K562 (cell line): ENCODE data around the gene C11orf98. TPM values are rescaled to one million over a fixed set of nuclear protein-coding genes. Genes with fewer than 3 reads are reported as not detected.

Experiments used
- CCAR2 ChIP-seq: fragments of 200-400 bp; formaldehyde crosslinking; IDR thresholded peaks from 2 replicates; pipeline ENCODE4 v1.6.1; 2017; ENCODE audit warnings: mild to moderate bottlenecking, low read depth, low read length
- CHD1 ChIP-seq: fragments of 200-600 bp; sonication (generic); IDR thresholded peaks from one replicate; pipeline ENCODE4 v1.6.1; 2012; ENCODE audit warnings: mild to moderate bottlenecking, moderate library complexity, low read length, inconsistent platforms
- CXXC5 ChIP-seq: fragments of 250-450 bp; sonication (Bioruptor Pico); IDR thresholded peaks from 2 replicates; pipeline ENCODE4 v1.8.0; 2022; ENCODE audit warnings: inconsistent platforms, mild to moderate bottlenecking, moderate library complexity
- EGR1 ChIP-seq: fragments of 450-650 bp; conservative IDR thresholded peaks from 2 replicates; pipeline ENCODE4 v1.6.1; 2017; ENCODE audit warnings: mild to moderate bottlenecking
- JUNB ChIP-seq: fragments of 450-650 bp; formaldehyde crosslinking; conservative IDR thresholded peaks from 2 replicates; pipeline ENCODE4 v1.4.0; 2020; ENCODE audit warnings: mild to moderate bottlenecking
- NR2C2 ChIP-seq, 2 experiments: fragments of 200-800 bp in 1 of 2; sonication (Bioruptor generic) in 1 of 2; sonication (generic) in 1 of 2; formaldehyde crosslinking in 1 of 2; IDR thresholded peaks; 2 replicates each; pipeline versions ENCODE4 v1.6.1 to v1.8.0; 2016 to 2022; ENCODE audit warnings: mild to moderate bottlenecking in 1 of 2, missing compliant biosample characterization in 1 of 2, missing genetic modification characterization in 1 of 2, missing genetic modification reagents in 1 of 2
- ZBTB11 ChIP-seq, 3 experiments: fragments of 200-800 bp in 1 of 3; fragments of 250-450 bp in 1 of 3; fragments of 450-650 bp in 1 of 3; sonication (Bioruptor Pico) in 1 of 3; sonication (Bioruptor generic) in 1 of 3; formaldehyde crosslinking in 1 of 3; IDR thresholded peaks; 2 replicates each; pipeline versions ENCODE4 v1.6.1 to v1.8.0; 2016 to 2022; ENCODE audit warnings: mild to moderate bottlenecking in 2 of 3, missing genetic modification characterization in 2 of 3, missing compliant biosample characterization in 1 of 3, moderate library complexity in 1 of 3
- ZNF134 ChIP-seq: fragments of 250-450 bp; sonication (Bioruptor Pico); conservative IDR thresholded peaks from 2 replicates; pipeline ENCODE4 v1.4.0; 2020
- ZNF589 ChIP-seq: fragments of 200-800 bp; sonication (Bioruptor generic); IDR thresholded peaks from 2 replicates; pipeline ENCODE4 v1.6.1; 2016; ENCODE audit warnings: low read depth, missing genetic modification characterization, missing compliant biosample characterization
- ZNF644 ChIP-seq: fragments of 200-800 bp; sonication (Bioruptor generic); IDR thresholded peaks from 2 replicates; pipeline ENCODE4 v1.6.1; 2016; ENCODE audit warnings: low read depth, missing genetic modification characterization, missing compliant biosample characterization
- polyA plus RNA-seq, 8 experiments: library from polyadenylated mRNA; depleted of rRNA in 4 of 8; stranded (reverse) in 5 of 8; unstranded in 3 of 8; fragments of >200 nt; fragmentation: Nextera tagmentation in 2 of 8; fragmentation: Illumina TruSeq in 1 of 8; extraction: Ambion mirVana in 2 of 8; extraction: Trizol in 1 of 8; gene quantifications; 2 replicates each; pipeline versions ENCODE4 v1.2.1 to v1.2.3, GENCODE V29; 2011 to 2014; ENCODE audit warnings: inconsistent platforms in 1 of 8, missing spikeins in 1 of 8
- total RNA-seq, 7 experiments: library from RNA; depleted of rRNA in 6 of 7; stranded (reverse); fragments of >200 nt in 6 of 7; fragmentation: Illumina TruSeq in 2 of 7; extraction: Trizol in 2 of 7; gene quantifications; 2 replicates each; pipeline versions ENCODE4 v1.2.1 to v1.2.3, GENCODE V29; 2011 to 2021; ENCODE audit warnings: low replicate concordance in 1 of 7
- TF ChIP-seq, protein P1 (sequence below): fragments of 450-650 bp; IDR thresholded peaks from 2 replicates; pipeline ENCODE4 v1.6.1; 2016; ENCODE audit warnings: low read depth

The C11orf98 gene
- total and polyA plus RNA-seq, 9 of the 15 experiments (the other 6 are each of a cell fraction or from before 2014, with no cell fraction given) = 103 to 352 (median 218) TPM

GRCh38 chr11:62664405-62665074 is 470 bp downstream of the C11orf98 start (continued):
- TF ChIP-seq CHD1 (no peak), CCAR2 (no peak), ZNF644 (no peak), CXXC5 (no peak), ZBTB11 (CRISPR knock-in tag; IDR thresholded peaks at IDR 0.05) (peak in 1 of 3 experiments; percentile 60; a peak in 1 of 6 replicates), ZNF589 (CRISPR knock-in tag) (0 out of 2 replicates have a peak, but pooled peaks have one; percentile 16), NR2C2 (CRISPR knock-in tag; IDR thresholded peaks at IDR 0.05) (0 out of 2 replicates have a peak, but pooled peaks have one; percentile 18), NR2C2 (tag; IDR thresholded peaks at IDR 0.05) (no peak), EGR1 (peak; percentile 67), ZNF134 (CRISPR knock-in tag) (no peak), JUNB (CRISPR knock-in tag) (no peak)
- TF ChIP-seq, protein P1, sequence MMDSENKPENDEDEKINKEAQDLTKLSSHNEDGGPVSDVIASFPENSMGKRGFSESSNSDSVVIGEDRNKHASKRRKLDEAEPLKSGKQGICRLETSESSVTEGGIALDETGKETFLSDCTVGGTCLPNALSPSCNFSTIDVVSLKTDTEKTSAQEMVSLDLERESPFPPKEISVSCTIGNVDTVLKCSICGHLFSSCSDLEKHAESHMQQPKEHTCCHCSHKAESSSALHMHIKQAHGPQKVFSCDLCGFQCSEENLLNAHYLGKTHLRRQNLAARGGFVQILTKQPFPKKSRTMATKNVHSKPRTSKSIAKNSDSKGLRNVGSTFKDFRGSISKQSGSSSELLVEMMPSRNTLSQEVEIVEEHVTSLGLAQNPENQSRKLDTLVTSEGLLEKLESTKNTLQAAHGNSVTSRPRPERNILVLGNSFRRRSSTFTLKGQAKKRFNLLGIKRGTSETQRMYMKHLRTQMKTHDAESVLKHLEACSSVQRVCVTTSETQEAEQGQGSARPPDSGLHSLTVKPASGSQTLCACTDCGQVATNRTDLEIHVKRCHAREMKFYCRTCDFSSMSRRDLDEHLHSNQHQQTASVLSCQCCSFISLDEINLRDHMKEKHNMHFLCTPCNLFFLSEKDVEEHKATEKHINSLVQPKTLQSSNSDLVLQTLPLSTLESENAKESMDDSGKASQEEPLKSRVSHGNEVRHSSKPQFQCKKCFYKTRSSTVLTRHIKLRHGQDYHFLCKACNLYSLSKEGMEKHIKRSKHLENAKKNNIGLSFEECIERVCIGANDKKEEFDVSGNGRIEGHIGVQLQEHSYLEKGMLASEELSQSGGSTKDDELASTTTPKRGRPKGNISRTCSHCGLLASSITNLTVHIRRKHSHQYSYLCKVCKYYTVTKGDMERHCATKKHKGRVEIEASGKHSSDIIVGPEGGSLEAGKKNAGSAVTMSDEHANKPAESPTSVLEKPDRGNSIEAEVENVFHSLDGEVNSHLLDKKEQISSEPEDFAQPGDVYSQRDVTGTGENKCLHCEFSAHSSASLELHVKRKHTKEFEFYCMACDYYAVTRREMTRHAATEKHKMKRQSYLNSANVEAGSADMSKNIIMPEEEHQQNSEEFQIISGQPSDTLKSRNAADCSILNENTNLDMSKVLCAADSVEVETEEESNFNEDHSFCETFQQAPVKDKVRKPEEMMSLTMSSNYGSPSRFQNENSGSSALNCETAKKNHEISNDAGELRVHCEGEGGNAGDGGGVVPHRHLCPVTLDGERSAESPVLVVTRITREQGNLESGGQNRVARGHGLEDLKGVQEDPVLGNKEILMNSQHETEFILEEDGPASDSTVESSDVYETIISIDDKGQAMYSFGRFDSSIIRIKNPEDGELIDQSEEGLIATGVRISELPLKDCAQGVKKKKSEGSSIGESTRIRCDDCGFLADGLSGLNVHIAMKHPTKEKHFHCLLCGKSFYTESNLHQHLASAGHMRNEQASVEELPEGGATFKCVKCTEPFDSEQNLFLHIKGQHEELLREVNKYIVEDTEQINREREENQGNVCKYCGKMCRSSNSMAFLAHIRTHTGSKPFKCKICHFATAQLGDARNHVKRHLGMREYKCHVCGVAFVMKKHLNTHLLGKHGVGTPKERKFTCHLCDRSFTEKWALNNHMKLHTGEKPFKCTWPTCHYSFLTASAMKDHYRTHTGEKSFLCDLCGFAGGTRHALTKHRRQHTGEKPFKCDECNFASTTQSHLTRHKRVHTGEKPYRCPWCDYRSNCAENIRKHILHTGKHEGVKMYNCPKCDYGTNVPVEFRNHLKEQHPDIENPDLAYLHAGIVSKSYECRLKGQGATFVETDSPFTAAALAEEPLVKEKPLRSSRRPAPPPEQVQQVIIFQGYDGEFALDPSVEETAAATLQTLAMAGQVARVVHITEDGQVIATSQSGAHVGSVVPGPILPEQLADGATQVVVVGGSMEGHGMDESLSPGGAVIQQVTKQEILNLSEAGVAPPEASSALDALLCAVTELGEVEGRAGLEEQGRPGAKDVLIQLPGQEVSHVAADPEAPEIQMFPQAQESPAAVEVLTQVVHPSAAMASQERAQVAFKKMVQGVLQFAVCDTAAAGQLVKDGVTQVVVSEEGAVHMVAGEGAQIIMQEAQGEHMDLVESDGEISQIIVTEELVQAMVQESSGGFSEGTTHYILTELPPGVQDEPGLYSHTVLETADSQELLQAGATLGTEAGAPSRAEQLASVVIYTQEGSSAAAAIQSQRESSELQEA = no peak
